OCI-LY7 (cell line): ENCODE results near the gene MEI4. TPM values are rescaled to one million over a fixed set of nuclear protein-coding genes. Genes with fewer than 3 reads are reported as not detected.

ENCODE experiments used
- BruUV-seq: library from RNA; stranded (reverse); fragments of 400-500 nt; replicated peaks from 2 replicates; lab custom pipeline; 2021; lab: Mats Ljungman, UMichigan
- CTCF ChIA-PET: fragments of 300-600 bp; sonication (Branson Sonifier 250); formaldehyde crosslinking; loops from one replicate; lab custom pipeline; 2022; ENCODE audit warnings: antibody characterized with exemption; ENCODE audit not compliant: unreplicated experiment; lab: Charles Lee
- POLR2A ChIA-PET: fragments of 300-600 bp; sonication (Branson Sonifier 250); formaldehyde crosslinking; loops from one replicate; lab custom pipeline; 2022; ENCODE audit warnings: antibody characterized with exemption; lab: Charles Lee
- DNase-seq: peaks from one replicate; pipeline ENCODE4 v3.0.0-alpha.2; 2015; ENCODE audit warnings: low spot score
- H2AFZ ChIP-seq: fragments of 200-600 bp; sonication (generic), shearing (Covaris generic); 2 replicates; pipeline ENCODE4 v1.6.1; 2014; ENCODE audit warnings: mild to moderate bottlenecking, antibody characterized with exemption, low read length, moderate library complexity
- H3K27ac ChIP-seq: fragments of 200-600 bp; sonication (generic); 2 replicates; pipeline ENCODE4 v1.5.1; 2014; ENCODE audit warnings: mixed run types, low read depth, mild to moderate bottlenecking, moderate library complexity, low read length, inconsistent platforms; ENCODE audit not compliant: poor library complexity, severe bottlenecking
- H3K36me3 ChIP-seq: fragments of 200-600 bp; sonication (generic); 2 replicates; pipeline ENCODE4 v1.6.1; 2014; ENCODE audit warnings: mild to moderate bottlenecking, antibody characterized with exemption, low read length, moderate library complexity, mixed read lengths; ENCODE audit not compliant: insufficient read depth
- H3K4me1 ChIP-seq: fragments of 200-600 bp; sonication (generic); 2 replicates; pipeline ENCODE4 v1.5.1; 2014; ENCODE audit warnings: mild to moderate bottlenecking, low read length; ENCODE audit not compliant: insufficient read depth, poor library complexity, severe bottlenecking
- H3K4me2 ChIP-seq: fragments of 200-600 bp; sonication (generic); 2 replicates; pipeline ENCODE4 v1.6.1; 2014; ENCODE audit warnings: mild to moderate bottlenecking, low read length
- H3K4me3 ChIP-seq: fragments of 200-600 bp; sonication (generic); 2 replicates; pipeline ENCODE4 v1.5.1; 2014; ENCODE audit warnings: mild to moderate bottlenecking, low read depth, low read length; ENCODE audit not compliant: poor library complexity, severe bottlenecking
- H3K79me2 ChIP-seq: fragments of 200-600 bp; sonication (generic); 2 replicates; pipeline ENCODE4 v1.6.1; 2016; ENCODE audit warnings: low read depth, mild to moderate bottlenecking, low read length, moderate library complexity, mixed read lengths; ENCODE audit not compliant: insufficient read depth
- H3K9me2 ChIP-seq: fragments of 200-600 bp; sonication (generic); 2 replicates; pipeline ENCODE4 v1.6.1; 2016; ENCODE audit warnings: mild to moderate bottlenecking, low read length, mixed read lengths; ENCODE audit not compliant: insufficient read depth
- H3K9me3 ChIP-seq: fragments of 200-600 bp; sonication (generic); 2 replicates; pipeline ENCODE4 v1.6.1; 2014; ENCODE audit warnings: mild to moderate bottlenecking, mixed run types, low read length, mixed read lengths
- H4K20me1 ChIP-seq: fragments of 200-600 bp; sonication (generic); 2 replicates; pipeline ENCODE4 v1.6.1; 2014; ENCODE audit warnings: mild to moderate bottlenecking, antibody characterized with exemption, low read length, moderate library complexity, mixed read lengths; ENCODE audit not compliant: insufficient read depth
- EZH2phosphoT487 ChIP-seq: fragments of 200-600 bp; sonication (generic); IDR thresholded peaks from 2 replicates; pipeline ENCODE4 v1.6.1; 2018; ENCODE audit warnings: low read depth, borderline replicate concordance, mild to moderate bottlenecking, mixed run types, antibody characterized with exemption, low read length, moderate library complexity, mixed read lengths
- intact Hi-C: fragments of 100-400 bp; cut with micrococcal nuclease; formaldehyde crosslinking; loops from one replicate; pipeline ENCODE4 v1.10.0; 2022; ENCODE audit not compliant: unreplicated experiment
- total RNA-seq, 2 experiments: library from RNA; depleted of rRNA in 1 of 2; stranded (reverse); fragments of >200 nt in 1 of 2; shearing (Covaris generic) in 1 of 2; gene quantifications; 2 replicates each; pipeline ENCODE4 v1.2.3, GENCODE V29; 2014 to 2022
- TF ChIP-seq, protein P1 (sequence below): fragments of 200-600 bp; sonication (generic); conservative IDR thresholded peaks from 2 replicates; pipeline ENCODE4 v1.5.1; 2014; ENCODE audit warnings: mild to moderate bottlenecking, antibody characterized with exemption, low read length, moderate library complexity, mixed read lengths

The MEI4 gene
- total RNA-seq, 2 experiments from 2014 or later: not detected

DNA sequence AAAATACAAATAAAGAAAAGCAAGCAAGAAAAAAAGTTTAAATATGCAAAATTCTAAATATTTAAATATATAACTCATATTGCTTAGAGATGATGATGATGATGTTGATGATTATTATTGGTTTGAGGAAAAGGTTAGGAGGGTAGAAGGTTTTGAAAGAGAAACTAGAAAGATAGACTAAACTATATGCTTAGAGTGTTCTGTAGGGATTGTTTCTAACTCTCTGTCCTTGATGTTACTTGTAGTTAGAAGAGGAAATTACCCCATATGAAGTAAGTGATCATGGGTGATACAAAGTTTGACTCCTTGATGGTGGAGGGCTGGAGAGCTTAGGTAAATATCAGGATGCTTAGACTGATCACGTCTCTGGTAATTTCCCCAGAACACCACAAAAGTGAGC lies 159.5 kb downstream of the MEI4 start:
- H3K9me2 ChIP-seq: no peaks in the 10 kb centered on the region
- H3K4me1 ChIP-seq: no peaks in the 10 kb centered on the region
- TF ChIP-seq EZH2phosphoT487: no peak
- TF ChIP-seq, protein P1, sequence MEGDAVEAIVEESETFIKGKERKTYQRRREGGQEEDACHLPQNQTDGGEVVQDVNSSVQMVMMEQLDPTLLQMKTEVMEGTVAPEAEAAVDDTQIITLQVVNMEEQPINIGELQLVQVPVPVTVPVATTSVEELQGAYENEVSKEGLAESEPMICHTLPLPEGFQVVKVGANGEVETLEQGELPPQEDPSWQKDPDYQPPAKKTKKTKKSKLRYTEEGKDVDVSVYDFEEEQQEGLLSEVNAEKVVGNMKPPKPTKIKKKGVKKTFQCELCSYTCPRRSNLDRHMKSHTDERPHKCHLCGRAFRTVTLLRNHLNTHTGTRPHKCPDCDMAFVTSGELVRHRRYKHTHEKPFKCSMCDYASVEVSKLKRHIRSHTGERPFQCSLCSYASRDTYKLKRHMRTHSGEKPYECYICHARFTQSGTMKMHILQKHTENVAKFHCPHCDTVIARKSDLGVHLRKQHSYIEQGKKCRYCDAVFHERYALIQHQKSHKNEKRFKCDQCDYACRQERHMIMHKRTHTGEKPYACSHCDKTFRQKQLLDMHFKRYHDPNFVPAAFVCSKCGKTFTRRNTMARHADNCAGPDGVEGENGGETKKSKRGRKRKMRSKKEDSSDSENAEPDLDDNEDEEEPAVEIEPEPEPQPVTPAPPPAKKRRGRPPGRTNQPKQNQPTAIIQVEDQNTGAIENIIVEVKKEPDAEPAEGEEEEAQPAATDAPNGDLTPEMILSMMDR: no peak
- CTCF ChIA-PET: no interaction called here
- H3K27ac ChIP-seq: no peak overlapping the region
- no peak for DNase-seq
- no peaks in the 10 kb centered on the region for H3K36me3 ChIP-seq
- H3K79me2 ChIP-seq: no peaks in the 10 kb centered on the region
- H3K4me3 ChIP-seq: no peak overlapping the region
- BruUV-seq: no TSS peak
- H2AFZ ChIP-seq: no peak overlapping the region
- H4K20me1 ChIP-seq: no peaks in the 10 kb centered on the region
- POLR2A ChIA-PET: no interaction called here
- no peak overlapping the region for H3K4me2 ChIP-seq
- H3K9me3 ChIP-seq: no peaks in the 10 kb centered on the region
- intact Hi-C loops: no loop called here

DNA sequence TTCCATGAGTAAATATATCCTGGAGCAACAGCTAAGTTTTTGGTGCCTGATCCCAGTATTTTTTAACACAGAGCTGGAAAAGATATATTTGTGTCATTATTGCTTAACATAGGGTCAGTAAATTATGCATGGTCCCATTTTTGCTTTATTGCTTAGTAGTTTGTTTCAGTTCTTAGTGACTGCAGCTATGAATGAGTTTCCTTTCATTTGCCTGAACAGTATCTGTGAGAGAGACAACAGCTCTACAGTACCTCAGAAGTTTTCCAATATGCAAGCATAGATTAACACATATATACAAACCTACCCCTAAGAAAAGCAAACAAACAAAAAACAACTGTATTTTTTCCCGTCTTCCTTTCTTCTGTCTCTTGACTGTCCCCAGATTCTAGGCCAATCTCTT lies 160.3 kb downstream of the MEI4 start:
- DNase-seq: no peak
- Histone ChIP-seq H3K4me1 (no peaks in the 10 kb centered on the region), H3K9me2 (no peaks in the 10 kb centered on the region), H3K4me2 (no peak overlapping the region), H3K36me3 (no peaks in the 10 kb centered on the region), H2AFZ (no peak overlapping the region), H3K27ac (no peak overlapping the region), H4K20me1 (no peaks in the 10 kb centered on the region), H3K9me3 (no peaks in the 10 kb centered on the region), H3K79me2 (no peaks in the 10 kb centered on the region), H3K4me3 (no peak overlapping the region)
- intact Hi-C loops: no loop called here
- ChIA-PET CTCF (no interaction called here), POLR2A (no interaction called here)
- no peak for TF ChIP-seq EZH2phosphoT487
- TF ChIP-seq, protein P1: no peak
- no TSS peak for BruUV-seq

DNA sequence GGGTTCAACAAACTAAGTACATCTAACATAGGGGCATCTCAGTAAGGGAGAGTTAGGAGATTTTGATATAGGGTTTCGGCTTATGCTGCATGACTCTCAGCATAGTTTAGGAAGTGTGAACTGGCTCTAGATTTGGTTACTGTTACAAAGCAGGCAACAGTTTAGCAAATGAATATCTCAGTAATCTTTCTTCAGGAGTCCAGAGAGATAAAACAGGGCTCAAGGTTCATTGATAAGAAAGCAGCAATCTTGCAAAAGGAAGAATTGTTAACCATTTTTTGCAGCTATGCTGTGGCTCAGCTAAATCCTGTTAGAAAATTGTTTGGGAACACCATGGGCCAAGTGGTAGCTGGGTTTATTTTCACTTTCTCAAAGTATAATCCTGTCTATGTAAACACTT lies 161.3 kb downstream of the MEI4 start:
- CTCF ChIA-PET: no interaction called here

More for the DNA sequence above, 161.3 kb downstream of the MEI4 start:
- Histone ChIP-seq H3K4me1 (no peaks in the 10 kb centered on the region), H3K36me3 (no peaks in the 10 kb centered on the region), H3K4me3 (no peak overlapping the region), H2AFZ (no peak overlapping the region), H3K79me2 (no peaks in the 10 kb centered on the region), H3K27ac (no peak overlapping the region), H3K9me2 (no peaks in the 10 kb centered on the region), H3K4me2 (no peak overlapping the region), H3K9me3 (no peaks in the 10 kb centered on the region), H4K20me1 (no peaks in the 10 kb centered on the region)
- no peak for TF ChIP-seq EZH2phosphoT487
- TF ChIP-seq, protein P1: no peak
- POLR2A ChIA-PET: interaction anchor here (0.9 kb wide), 1 partner anchor 15 kb away, joined by 4 read pairs; no protein-coding TSS in a partner anchor
- no peak for DNase-seq
- BruUV-seq: no TSS peak
- intact Hi-C loops: no loop called here
